Neural cell (in vitro differentiated cells): ENCODE data around the gene CDH3. TPM values are rescaled to one million over a fixed set of nuclear protein-coding genes. Genes with fewer than 3 reads are reported as not detected.

Experiments used
- H2AFZ ChIP-seq: fragments of 200-600, 300-800 bp; sonication (generic), shearing (Covaris generic); 2 replicates; pipeline ENCODE4 v1.6.0; 2014; ENCODE audit warnings: low read depth, mild to moderate bottlenecking, antibody characterized with exemption, low read length, moderate library complexity
- H3F3A ChIP-seq: fragments of 200-600 bp; shearing (Covaris generic); 2 replicates; pipeline ENCODE4 v1.6.1; 2016; ENCODE audit warnings: mild to moderate bottlenecking, moderate library complexity, mixed read lengths, antibody characterized with exemption, low read length; ENCODE audit not compliant: insufficient read depth, poor library complexity, severe bottlenecking
- H3K27ac ChIP-seq: fragments of 200-600, 300-800 bp; sonication (generic), shearing (Covaris generic); 2 replicates; pipeline ENCODE4 v1.5.1; 2014; ENCODE audit warnings: mild to moderate bottlenecking, low read length, moderate library complexity
- H3K27me3 ChIP-seq: fragments of 300-800, 200-600 bp; sonication (generic), shearing (Covaris generic); 2 replicates; pipeline ENCODE4 v1.6.0; 2014; ENCODE audit warnings: mild to moderate bottlenecking, low read depth, low read length, moderate library complexity; ENCODE audit not compliant: insufficient read depth
- H3K36me3 ChIP-seq: fragments of 300-800, 200-600 bp; sonication (generic), shearing (Covaris generic); 2 replicates; pipeline ENCODE4 v1.5.1; 2014; ENCODE audit warnings: mild to moderate bottlenecking, antibody characterized with exemption, low read length, moderate library complexity; ENCODE audit not compliant: insufficient read depth
- H3K4me2 ChIP-seq: fragments of 300-800, 200-600 bp; sonication (generic), shearing (Covaris generic); 2 replicates; pipeline ENCODE4 v1.6.0; 2014; ENCODE audit warnings: mild to moderate bottlenecking, low read length
- H3K4me3 ChIP-seq: fragments of 300-800, 200-600 bp; sonication (generic), shearing (Covaris generic); 2 replicates; pipeline ENCODE4 v1.5.1; 2014; ENCODE audit warnings: mild to moderate bottlenecking, low read length, moderate library complexity
- H3K79me2 ChIP-seq: fragments of 200-600 bp; shearing (Covaris generic); replicated peaks from 2 replicates; pipeline ENCODE4 v1.6.0; 2014; ENCODE audit warnings: mild to moderate bottlenecking, low read length, moderate library complexity; ENCODE audit not compliant: insufficient read depth
- H3K9ac ChIP-seq: fragments of 300-800, 200-600 bp; sonication (generic), shearing (Covaris generic); 2 replicates; pipeline ENCODE4 v1.6.1; 2016; ENCODE audit warnings: mild to moderate bottlenecking, low read length, mixed read lengths
- H3K9me2 ChIP-seq: fragments of 200-600 bp; shearing (Covaris generic); 2 replicates; pipeline ENCODE4 v1.6.1; 2016; ENCODE audit warnings: mild to moderate bottlenecking, low read length, mixed read lengths; ENCODE audit not compliant: insufficient read depth
- H3K9me3 ChIP-seq: fragments of 200-600, 300-800 bp; sonication (generic), shearing (Covaris generic); 2 replicates; pipeline ENCODE4 v1.6.1; 2016; ENCODE audit warnings: mild to moderate bottlenecking, mixed run types, low read length, moderate library complexity, mixed read lengths
- H4K20me1 ChIP-seq: fragments of 200-600 bp; shearing (Covaris generic); 2 replicates; pipeline ENCODE4 v1.6.1; 2016; ENCODE audit warnings: mild to moderate bottlenecking, mixed run types; ENCODE audit not compliant: insufficient read depth
- CTCF ChIP-seq: fragments of 450-650 bp; IDR thresholded peaks from 2 replicates; pipeline ENCODE4 v1.5.1; 2014; ENCODE audit warnings: antibody characterized with exemption, mild to moderate bottlenecking, moderate library complexity; ENCODE audit not compliant: poor library complexity, severe bottlenecking
- EP300 ChIP-seq: fragments of 450-650 bp; conservative IDR thresholded peaks from 2 replicates; pipeline ENCODE4 v1.6.1; 2014; ENCODE audit warnings: antibody characterized with exemption, mild to moderate bottlenecking, moderate library complexity; ENCODE audit not compliant: poor library complexity, severe bottlenecking
- EZH2 ChIP-seq: fragments of 200-600, 300-800 bp; shearing (Covaris generic), sonication (generic); IDR thresholded peaks from 2 replicates; pipeline ENCODE4 v1.6.1; 2014; ENCODE audit warnings: antibody characterized with exemption, low read length, borderline replicate concordance, mild to moderate bottlenecking; ENCODE audit not compliant: insufficient read depth, poor library complexity, severe bottlenecking
- MXI1 ChIP-seq: fragments of 450-650 bp; conservative IDR thresholded peaks from 2 replicates; pipeline ENCODE4 v1.6.1; 2014; ENCODE audit warnings: antibody characterized with exemption, mild to moderate bottlenecking; ENCODE audit not compliant: poor library complexity, severe bottlenecking
- POLR2AphosphoS5 ChIP-seq: IDR thresholded peaks from 2 replicates; pipeline ENCODE4 v1.6.1; 2012
- RAD21 ChIP-seq: fragments of 450-650 bp; conservative IDR thresholded peaks from 2 replicates; pipeline ENCODE4 v1.6.1; 2014; ENCODE audit warnings: antibody characterized with exemption, mild to moderate bottlenecking, moderate library complexity
- REST ChIP-seq: IDR thresholded peaks from 2 replicates; pipeline ENCODE4 v1.6.1; 2012; ENCODE audit warnings: borderline replicate concordance
- SMC3 ChIP-seq: fragments of 450-650 bp; conservative IDR thresholded peaks from 2 replicates; pipeline ENCODE4 v1.6.1; 2014; ENCODE audit warnings: antibody characterized with exemption, mild to moderate bottlenecking, moderate library complexity; ENCODE audit not compliant: poor library complexity
- TAF1 ChIP-seq: IDR thresholded peaks from 2 replicates; pipeline ENCODE4 v1.6.1; 2012; ENCODE audit warnings: low read depth
- polyA plus RNA-seq: library from polyadenylated mRNA; depleted of rRNA; stranded (reverse); fragments of >200 nt; gene quantifications from 2 replicates; pipeline ENCODE4 v1.2.3, GENCODE V29; 2014

The CDH3 gene
- polyA plus RNA-seq, 1 donor from 2014 or later: 9.1 TPM

GRCh38 chr16:68607443-68607842, 37.7 kb upstream of the CDH3 start:
- Histone ChIP-seq H2AFZ (no peak overlapping the region), H3K4me2 (no peak overlapping the region), H3K27me3 (no peaks in the 10 kb centered on the region), H3K36me3 (no peaks in the 10 kb centered on the region), H3K79me2 (no peaks in the 10 kb centered on the region), H3F3A (no peaks in the 10 kb centered on the region), H3K9ac (no peak overlapping the region), H3K9me3 (no peaks in the 10 kb centered on the region), H3K4me3 (no peak overlapping the region), H3K9me2 (no peaks in the 10 kb centered on the region), H3K27ac (no peak overlapping the region), H4K20me1 (no peaks in the 10 kb centered on the region)
- TF ChIP-seq MXI1 (no peak), TAF1 (no peak), SMC3 (no peak)

- Histone ChIP-seq H3K79me2 (no peaks in the 10 kb centered on the region), H3K9me2 (no peaks in the 10 kb centered on the region), H3K4me3 (no peak overlapping the region), H3K27me3 (no peaks in the 10 kb centered on the region), H4K20me1 (no peaks in the 10 kb centered on the region), H3K36me3 (no peaks in the 10 kb centered on the region), H3F3A (no peaks in the 10 kb centered on the region), H2AFZ (no peak overlapping the region), H3K4me2 (no peak overlapping the region), H3K9me3 (no peaks in the 10 kb centered on the region), H3K9ac (no peak overlapping the region), H3K27ac (no peak overlapping the region)
- TF ChIP-seq REST: no peak
- no peak for TF ChIP-seq EP300
- no peak for TF ChIP-seq RAD21
- TF ChIP-seq EZH2: no peak
- no peak for TF ChIP-seq POLR2AphosphoS5
- no peak for TF ChIP-seq CTCF
- no peak for TF ChIP-seq MXI1
- no peak for TF ChIP-seq SMC3
- TF ChIP-seq TAF1: no peak
These were observed 36.8 kb upstream of the CDH3 start for GRCh38 chr16:68608330-68608729.

- H4K20me1 ChIP-seq: no peaks in the 10 kb centered on the region
- H3K4me2 ChIP-seq: no peak overlapping the region
- peaks cover 4% of the 10 kb centered on the region for H3K9me3 ChIP-seq
- no peak overlapping the region for H3K4me3 ChIP-seq
- H3F3A ChIP-seq: no peaks in the 10 kb centered on the region
- no peak overlapping the region for H3K27ac ChIP-seq
- H3K27me3 ChIP-seq: no peaks in the 10 kb centered on the region
- no peaks in the 10 kb centered on the region for H3K36me3 ChIP-seq
- no peaks in the 10 kb centered on the region for H3K9me2 ChIP-seq
- TF ChIP-seq TAF1: no peak
- TF ChIP-seq POLR2AphosphoS5: no peak
- TF ChIP-seq CTCF: no peak
- no peak for TF ChIP-seq MXI1
- TF ChIP-seq EP300: no peak
- TF ChIP-seq SMC3: no peak
- TF ChIP-seq EZH2: no peak
- TF ChIP-seq RAD21: no peak
- TF ChIP-seq REST: no peak
- no peaks in the 10 kb centered on the region for H3K79me2 ChIP-seq
- no peak overlapping the region for H3K9ac ChIP-seq
- H2AFZ ChIP-seq: no peak overlapping the region
These were observed 32.1 kb upstream of the CDH3 start for GRCh38 chr16:68612996-68613395.
